AG04449 (cell line): Measurements from ENCODE around the gene MGST2.

ENCODE experiments used
- CTCF ChIA-PET: fragments of 350-600 bp; formaldehyde crosslinking; extraction: SDS; loops from one replicate; lab custom pipeline; 2021; ENCODE audit warnings: antibody characterized with exemption; lab: Yijun Ruan, JAX
- POLR2A ChIA-PET: fragments of 400-600, 350-600 bp; formaldehyde crosslinking; extraction: SDS; loops from one replicate; lab custom pipeline; 2020; ENCODE audit warnings: antibody characterized with exemption, inconsistent platforms; lab: Yijun Ruan, JAX
- DNase-seq: peaks from one replicate; pipeline ENCODE4 v3.0.0-alpha.2; 2010; ENCODE audit warnings: low read depth, low spot score
- H3K4me3 ChIP-seq: 2 replicates; pipeline ENCODE4 v1.5.1; 2011; ENCODE audit warnings: low read depth, mild to moderate bottlenecking, control low read depth, low read length
- CTCF ChIP-seq: IDR thresholded peaks from one replicate; pipeline ENCODE4 v1.5.1; 2011; ENCODE audit warnings: mild to moderate bottlenecking, moderate library complexity, low read length, control low read depth, inconsistent platforms; ENCODE audit not compliant: insufficient read depth; ENCODE audit errors: missing control alignments

Gene MGST2

GRCh38 chr4:139715746-139716391 lies 50.2 kb downstream of the MGST2 start:
- ChIA-PET POLR2A (no interaction called here), CTCF (interaction anchor here (0.9 kb wide), 1 partner anchor 12 kb away, joined by 3 read pairs; no protein-coding TSS in a partner anchor)
- no peak for DNase-seq
- no peak overlapping the region for H3K4me3 ChIP-seq
- TF ChIP-seq CTCF, result no peak

- no peak overlapping the region for H3K4me3 ChIP-seq
- POLR2A ChIA-PET, result no interaction called here
- no peak for DNase-seq
- CTCF ChIA-PET, result interaction anchor here (2.9 kb wide), 1 partner anchor 15 kb away, joined by 9 read pairs; no protein-coding TSS in a partner anchor
- no peak for TF ChIP-seq CTCF
Observed at GRCh38 chr4:139718358-139718757, 52.7 kb downstream of the MGST2 start.

- no peak for DNase-seq
- no peak overlapping the region for H3K4me3 ChIP-seq
- CTCF ChIA-PET, result interaction anchor here (2.9 kb wide), 1 partner anchor 15 kb away, joined by 9 read pairs; no protein-coding TSS in a partner anchor
- POLR2A ChIA-PET, result no interaction called here
- TF ChIP-seq CTCF, result no peak
Observed at GRCh38 chr4:139718833-139719232, 53.2 kb downstream of the MGST2 start.

GRCh38 chr4:139719381-139720101 lies 53.9 kb downstream of the MGST2 start:
- no peak overlapping the region for H3K4me3 ChIP-seq
- TF ChIP-seq CTCF, result no peak
- POLR2A ChIA-PET, result no interaction called here
- DNase-seq, result no peak
- CTCF ChIA-PET, result interaction anchor here (2.9 kb wide), 1 partner anchor 14 kb away, joined by 9 read pairs; no protein-coding TSS in a partner anchor

- no peak overlapping the region for H3K4me3 ChIP-seq
- TF ChIP-seq CTCF, result no peak
- CTCF ChIA-PET, result no interaction called here
- DNase-seq, result no peak
- POLR2A ChIA-PET, result interaction anchor here (0.6 kb wide), 1 partner anchor 181 kb away, joined by 3 read pairs; no protein-coding TSS in a partner anchor
Observed at GRCh38 chr4:139720806-139721205, 55.2 kb downstream of the MGST2 start.

- ChIA-PET CTCF (no interaction called here), POLR2A (no interaction called here)
- DNase-seq, result no peak
- TF ChIP-seq CTCF, result no peak
- H3K4me3 ChIP-seq, result no peak overlapping the region
Observed at GRCh38 chr4:139721789-139722188, 56.2 kb downstream of the MGST2 start.
